HG03432 (cell line): Measurements from ENCODE around the gene ABCC5.

Experiments
- ATAC-seq: cut with Tn5 transposase; IDR thresholded peaks from one replicate; pipeline ENCODE4 v1.9.1; 2021; ENCODE audit warnings: mild to moderate bottlenecking, moderate library complexity; ENCODE audit not compliant: unreplicated experiment

ABCC5 gene

DNA sequence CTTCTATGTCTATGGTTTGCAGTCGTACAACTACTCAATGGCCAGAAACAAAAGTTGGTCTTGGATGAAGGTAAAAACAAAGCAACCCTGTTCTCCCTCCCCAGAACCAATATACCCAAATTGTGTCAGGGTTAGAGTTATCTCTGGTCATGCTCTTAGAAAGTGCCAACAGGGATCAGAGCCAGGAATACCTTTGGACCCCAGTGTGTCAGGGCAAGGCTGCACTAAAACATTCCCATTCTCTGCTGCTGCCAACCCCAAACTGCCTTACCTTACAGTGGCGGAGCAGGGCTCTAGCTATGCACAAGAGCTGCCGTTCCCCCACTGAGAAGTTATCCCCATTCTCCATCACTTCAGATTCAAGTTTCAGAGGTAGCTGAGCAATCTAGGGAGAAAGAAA lies 90.6 kb downstream of the ABCC5 start:
- ATAC-seq, result no peak

DNA sequence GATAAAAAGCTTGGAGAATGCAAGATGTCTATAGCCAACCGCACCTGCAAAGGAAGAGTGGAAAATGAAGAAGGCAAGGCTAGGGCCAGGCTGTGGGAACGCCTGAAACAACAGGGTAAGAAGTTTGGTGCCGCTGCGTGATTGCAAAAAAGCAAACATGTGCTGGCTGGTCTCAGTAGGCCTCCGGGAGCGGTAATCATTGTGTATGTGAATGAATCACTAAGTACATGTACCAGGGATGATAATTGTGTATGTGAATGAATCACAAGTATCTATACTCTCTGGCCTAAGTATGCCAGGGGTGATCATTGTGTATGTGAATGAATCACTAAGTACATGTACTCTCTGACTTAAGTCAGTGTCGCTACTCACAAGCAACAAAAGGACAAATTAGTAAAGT lies 92.7 kb downstream of the ABCC5 start:
- ATAC-seq, result no peak

DNA sequence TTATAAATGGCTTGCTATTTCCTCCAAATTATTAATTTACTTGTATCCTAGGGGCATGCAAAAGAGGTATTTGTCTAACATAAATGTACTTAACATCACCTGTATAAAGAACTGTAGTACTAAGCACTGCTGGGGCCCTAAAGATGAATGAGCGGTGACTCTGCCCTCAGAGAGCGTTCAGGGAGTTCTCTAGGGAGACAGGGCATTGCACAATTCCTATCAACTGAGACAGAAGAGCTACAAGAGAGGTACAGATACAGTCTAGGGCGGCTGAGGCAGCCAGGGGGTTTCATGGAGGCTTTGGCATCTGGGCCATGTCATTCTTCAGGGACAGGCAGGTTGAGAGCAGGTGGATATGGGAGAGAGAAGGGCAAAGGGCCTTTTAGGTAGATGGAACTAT lies 93.1 kb downstream of the ABCC5 start:
- ATAC-seq, result no peak

DNA sequence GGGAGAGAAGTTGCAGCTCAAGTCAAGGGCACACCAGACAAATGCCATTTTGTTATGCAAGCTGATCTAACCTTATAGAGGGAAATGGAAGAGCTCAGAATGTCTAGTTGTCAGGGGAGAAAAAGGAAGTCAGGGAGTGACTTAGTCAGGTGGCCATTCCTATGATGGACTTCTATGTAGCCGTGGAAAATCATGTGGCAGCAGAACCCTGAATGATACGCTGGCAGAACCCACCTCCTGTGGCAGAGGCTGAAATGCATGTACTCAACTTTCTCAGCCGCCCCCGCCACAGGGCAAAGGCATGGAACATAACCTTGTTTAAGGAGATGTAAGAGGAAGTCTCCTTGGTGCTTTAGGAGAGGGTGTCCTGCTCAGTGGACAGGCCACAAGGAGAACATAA lies 95.3 kb downstream of the ABCC5 start:
- ATAC-seq, result no peak

DNA sequence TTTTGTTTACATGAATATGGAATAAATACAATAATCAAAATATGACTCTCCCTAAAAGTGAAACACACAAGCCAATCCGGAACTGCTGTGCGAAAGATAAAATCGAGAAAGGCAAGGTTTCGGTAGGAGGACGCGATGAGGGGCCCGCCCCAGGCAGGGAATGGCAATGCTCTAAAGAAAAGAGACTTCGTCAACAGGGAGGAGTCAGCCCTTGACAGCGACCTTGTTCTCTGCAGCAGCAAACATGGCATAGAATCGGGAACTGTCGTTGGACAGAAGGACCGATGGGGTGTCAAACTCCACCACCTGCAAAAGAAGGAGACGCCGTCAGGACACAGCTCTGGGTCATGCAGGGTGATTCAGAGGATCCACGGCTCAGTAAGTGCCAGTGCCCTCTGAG lies 96.6 kb downstream of the ABCC5 start:
- no peak for ATAC-seq

DNA sequence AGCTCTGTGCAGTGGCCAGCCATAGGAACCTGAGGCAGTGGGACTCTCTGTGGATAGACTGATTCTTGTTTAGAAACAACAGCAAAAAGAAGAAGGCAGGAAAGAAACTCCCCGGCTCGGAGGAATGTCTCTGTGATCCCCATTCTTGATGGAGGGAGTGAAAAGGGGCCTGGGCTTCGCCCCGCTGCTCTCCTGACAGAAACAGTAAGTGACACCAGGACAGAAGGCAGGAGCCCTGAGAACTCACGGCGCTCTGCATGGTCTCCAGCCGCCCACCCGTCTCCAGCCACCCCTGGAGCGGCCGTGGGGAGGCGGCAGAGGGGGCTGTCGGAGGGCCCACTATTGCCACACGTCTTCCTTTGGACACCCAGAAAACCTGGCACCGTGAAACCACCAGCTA lies 97.3 kb downstream of the ABCC5 start:
- ATAC-seq, result no peak

DNA sequence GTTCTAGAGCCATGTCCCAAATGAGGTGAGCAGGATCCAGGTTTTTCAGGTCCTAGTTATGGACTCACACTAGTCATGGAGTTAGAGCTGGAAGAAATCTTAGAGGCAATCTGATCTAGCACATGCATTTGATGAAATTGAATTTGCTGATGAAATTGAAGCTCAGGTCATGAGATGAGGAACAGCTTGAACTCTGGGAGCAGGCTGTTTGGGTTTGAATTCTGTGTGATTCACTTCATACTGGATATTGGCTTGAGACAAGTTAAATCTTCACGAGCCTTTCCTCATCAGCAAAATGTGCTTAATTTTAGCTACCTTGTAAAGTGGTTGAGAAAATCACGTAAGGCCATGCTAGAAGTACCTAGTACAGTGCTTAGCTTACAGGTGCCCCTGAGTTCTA lies 99.5 kb downstream of the ABCC5 start:
- no peak for ATAC-seq

DNA sequence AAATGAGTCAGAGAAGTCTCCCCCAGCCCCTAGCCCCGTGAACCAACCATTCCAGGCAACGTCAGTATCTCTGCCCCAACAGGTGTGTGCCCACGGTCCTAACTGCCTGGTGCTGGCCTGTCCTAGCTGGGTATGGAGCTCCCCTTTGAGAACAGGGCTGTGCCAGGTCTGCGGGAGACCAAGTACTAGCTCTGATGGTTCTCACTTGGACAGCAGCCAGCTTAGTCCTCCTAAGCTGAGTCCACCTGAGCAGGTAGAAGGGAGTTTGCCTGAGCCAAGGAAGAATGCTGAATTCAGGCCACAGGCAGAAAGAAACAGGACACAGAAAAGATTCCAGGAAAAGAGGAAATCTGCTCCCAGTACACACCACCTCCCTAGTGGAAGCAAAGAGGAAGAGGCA lies 99.9 kb downstream of the ABCC5 start:
- no peak for ATAC-seq

DNA sequence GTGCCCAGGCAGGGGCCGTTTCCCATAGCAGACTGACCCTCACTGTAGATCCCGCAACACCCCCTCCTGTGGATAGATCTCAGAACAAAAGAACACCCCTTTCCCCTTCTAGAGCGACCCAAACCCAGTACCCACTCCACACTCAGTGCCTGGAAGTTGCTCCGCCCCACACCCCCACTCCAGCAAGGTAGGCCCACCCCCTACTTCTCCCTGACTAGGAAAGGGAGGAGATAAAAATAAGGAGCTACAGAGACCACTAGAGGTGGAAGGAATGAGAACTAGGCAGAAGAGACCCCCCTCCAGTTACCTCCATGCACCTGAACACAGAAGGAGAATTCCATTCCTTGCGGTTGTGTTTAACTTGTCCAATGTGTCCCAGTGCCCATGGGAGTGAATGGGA lies 102.8 kb downstream of the ABCC5 start:
- ATAC-seq, result no peak

DNA sequence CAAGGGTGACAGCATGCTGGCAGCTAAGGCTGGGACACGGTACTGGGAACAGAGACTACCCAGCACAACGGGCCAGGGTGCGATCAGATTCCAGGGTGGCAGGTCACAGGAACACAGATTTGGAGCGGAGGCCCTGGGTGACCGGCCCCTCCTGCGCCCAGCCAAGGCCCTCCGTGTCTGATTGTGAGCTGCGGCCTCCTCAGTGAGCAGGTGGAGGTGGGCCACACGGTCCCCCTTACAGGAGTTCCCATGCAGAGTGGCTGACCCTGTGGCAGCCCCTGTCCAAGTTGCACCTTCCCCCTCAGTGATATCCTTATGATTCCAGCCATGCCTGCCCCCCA lies 104.1 kb downstream of the ABCC5 start:
- no peak for ATAC-seq

DNA sequence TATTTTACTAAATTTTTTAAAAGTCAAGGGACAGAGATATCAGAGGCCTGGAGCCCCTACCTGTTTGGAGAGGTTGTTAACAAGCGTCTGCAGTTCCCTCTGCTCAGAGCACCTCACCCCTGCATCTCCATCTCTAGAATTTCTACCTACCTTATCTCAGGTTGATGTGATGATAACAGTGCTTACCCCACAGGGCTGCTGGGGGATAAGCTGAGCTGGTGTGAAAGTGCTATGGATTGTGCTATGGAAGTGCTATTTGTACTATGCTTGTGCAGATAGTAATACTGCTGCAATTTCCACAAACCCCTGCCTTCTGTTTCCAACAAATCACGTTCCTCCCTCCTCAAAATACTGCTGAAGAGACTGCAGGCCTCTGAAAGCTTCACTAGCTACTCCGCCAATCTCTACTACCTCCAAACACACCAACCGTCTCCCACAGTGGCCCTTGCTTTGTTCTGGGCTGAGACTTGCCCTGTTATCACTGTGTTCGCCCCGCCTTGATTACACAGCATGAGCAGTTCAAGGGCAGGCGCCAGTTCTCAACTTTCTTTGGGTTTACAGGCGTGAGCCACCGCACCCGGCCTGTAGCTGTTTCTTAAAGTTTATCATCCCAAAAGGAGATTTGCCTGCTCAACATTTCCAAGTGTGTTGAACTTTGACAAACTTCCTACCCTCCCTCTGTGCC lies 104.6 kb downstream of the ABCC5 start:
- ATAC-seq, result no peak

DNA sequence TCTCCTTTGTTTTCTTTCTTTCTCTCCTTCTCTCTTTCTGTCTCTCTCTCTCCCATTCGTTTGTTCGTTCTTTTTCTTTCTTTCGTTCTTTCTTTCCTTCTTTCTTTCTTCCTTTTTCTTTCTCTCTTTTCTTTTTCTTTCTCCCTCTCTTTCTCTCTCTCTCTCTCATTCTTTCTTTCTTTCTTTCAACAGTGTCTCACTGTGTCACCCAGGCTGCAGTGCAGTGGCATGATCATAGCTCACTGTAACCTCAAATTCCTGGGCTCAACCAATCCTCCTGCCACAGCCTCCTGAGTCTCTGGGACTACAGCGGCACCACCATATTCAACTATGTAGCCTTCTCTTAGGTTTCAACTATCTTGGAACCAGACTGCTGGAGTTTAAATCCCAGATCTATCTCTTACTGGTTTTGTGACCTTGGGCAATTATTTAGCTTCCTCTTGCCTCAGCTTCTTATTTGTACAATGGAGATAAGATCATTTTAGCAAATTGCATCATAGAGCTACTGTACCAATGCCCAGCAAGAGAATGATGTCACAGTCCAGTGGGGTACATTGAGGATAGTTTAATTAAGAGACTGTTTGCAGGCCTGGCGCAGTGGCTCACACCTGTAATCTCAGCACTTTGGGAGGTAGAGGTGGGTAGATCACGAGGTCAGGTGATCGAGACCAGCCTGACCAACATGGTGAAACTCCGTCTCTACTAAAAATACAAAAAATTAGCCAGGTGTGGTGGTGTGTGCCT lies 105.7 kb downstream of the ABCC5 start:
- ATAC-seq, result no peak

DNA sequence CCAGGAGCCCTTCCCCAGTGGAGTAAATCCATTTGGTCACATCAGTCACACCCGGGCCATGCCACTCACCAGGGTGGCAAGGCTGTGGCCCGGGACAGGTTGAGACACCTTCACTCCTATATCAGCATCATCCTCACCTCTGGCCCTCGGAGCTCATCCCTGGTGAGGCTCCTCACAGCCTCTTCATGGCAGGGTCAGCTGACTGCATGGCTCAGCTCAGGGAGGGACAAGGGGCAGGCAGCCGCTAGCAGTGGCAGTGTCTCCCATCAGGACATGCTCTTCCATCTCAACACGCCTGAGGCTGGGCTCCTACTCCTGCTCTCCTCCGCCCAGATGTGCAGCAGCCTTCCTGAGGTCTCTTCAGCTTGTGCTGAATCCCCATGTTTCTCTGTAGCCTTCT lies 106.6 kb downstream of the ABCC5 start:
- no peak for ATAC-seq

DNA sequence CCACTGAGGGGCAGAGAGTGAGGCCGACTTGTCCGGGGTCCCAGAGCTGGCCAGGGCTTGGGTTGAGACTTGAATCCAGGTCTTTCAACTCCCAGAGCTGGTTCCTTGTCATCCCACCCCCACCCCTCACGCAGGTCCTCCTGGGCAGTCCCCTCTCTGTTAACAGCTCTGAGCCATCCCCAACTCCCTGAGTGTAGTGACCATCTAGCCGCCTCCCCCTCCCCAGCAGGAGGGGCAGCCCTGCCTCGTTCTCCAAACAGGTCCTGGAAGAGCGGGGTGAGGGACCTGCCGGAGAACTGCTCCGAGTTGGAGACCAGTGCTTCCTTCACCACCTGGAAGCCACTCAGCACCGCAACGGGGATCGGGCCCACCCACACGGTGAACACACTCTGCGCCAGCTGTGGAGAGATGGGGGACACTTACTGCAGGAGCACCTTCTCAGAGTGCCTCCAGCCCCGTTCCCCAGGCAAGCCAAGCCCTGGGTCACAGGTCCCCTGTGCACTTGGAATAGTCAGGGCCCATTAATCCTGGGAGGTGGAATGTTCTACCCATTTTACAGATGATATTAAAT lies 108.6 kb downstream of the ABCC5 start:
- ATAC-seq, result no peak

DNA sequence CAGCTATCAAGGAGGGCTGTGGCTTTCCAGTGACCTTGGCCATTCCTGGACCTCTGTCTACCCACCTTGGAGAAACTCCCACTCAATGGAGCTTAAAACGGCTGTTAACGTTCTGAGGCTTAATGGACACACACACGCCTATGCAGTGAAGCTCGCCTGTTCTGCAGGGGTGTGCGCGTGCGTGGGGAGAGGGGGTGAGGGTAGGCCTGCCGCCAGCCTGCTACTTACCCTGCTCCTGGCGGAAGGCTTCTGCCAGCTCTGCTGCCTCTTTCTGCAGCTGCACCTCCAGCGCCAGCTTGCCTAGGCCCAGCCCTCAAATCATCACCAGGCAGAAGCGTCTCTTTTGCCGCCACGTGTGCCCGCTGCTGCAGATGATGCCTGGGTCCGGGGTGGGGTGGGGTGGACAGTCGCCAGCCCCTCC lies 109.8 kb downstream of the ABCC5 start:
- no peak for ATAC-seq

DNA sequence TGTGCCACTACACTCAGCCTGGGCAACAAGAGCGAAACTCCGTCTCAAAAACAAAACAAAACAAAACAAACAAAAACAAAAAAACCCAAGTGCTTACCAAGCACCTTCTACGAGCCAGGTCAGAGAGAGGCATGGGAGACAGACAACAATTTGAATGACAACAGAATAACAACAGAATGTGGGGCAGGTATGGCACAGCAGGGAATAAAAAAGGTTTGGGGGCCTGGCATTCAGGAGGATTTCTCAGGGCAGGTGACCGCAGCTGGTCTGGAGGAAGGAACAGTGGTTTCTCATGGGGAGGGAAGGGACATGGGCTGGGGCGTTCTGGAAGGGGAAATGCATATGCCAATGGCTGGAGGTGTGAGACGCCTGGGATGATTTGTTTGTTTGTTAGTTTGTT lies 110.5 kb downstream of the ABCC5 start:
- no peak for ATAC-seq

DNA sequence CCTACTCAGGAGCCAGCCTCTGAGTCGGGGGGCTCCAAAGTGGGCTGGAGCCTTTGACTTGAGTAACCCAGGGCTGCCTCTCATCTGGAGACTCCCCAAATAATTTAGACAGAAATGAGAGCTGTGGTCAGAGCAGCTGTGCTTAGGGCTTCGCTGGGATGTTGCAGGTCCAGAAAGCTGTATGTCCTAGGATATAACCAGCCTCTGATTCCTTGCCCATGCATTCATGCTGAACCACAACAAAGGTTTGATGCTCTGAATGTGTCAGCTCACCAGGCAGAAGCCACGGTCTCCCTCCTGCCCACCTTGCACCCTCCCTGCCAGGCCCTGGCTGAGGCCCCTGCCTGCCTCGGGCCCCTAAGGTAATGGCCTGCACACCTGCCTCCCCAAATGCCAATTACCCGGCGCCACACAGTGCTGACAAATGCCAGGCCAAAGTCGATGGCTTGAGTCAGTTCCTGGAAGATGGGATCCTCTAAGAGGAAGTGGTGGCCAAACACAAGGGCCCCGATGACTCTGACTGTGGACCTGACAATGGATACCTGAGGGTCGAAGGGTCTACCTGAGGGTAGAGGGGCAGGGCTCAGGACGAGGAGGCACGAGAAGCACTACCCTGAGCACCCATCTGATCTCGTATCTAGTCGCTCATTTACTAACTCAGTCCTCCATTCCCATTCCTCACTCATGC lies 111.3 kb downstream of the ABCC5 start:
- no peak for ATAC-seq

DNA sequence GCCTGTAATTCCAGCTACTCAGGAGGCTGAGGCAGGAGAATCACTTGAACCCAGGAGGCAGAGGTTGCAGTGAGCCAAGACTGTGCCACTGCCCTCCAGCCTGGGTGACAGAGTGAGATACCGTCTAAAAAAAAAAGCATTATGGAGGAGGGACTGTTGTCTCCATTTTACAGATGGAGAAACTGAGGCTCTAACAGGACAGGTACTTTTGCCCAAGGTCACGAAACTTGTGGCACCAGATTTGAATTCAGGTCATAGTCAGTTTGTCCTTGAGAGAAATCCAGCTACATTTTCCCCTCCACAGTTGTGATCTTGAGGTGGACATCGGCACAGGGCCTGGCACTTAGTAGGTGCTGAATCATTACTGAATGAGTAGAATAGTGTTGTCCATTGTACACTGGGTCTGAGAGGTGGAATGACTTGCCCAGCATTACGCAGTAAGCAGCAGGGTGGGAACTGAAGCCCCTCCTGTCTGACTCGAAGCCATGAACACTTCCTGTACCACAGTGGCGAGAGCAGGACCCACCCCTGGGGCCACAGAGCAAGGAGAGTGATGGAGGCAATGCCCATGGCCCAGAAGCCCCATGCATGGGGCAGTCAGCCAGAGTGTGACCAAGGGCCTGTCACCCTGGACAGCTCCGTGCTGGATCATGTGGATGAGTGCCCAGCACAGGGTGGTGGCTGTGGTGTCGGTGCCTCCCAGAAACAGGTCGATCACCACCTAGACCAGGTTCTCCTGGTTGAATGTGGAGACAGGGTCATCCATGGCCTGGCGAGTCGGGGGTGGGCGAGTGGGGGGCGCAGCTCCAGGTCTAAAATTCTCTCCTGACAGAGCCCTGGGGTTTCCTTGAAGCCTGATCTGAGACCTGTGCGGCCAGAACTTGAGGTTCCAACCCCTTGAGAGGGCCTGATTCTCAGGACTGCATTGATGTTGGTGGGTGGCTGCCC lies 112.6 kb downstream of the ABCC5 start:
- no peak for ATAC-seq

DNA sequence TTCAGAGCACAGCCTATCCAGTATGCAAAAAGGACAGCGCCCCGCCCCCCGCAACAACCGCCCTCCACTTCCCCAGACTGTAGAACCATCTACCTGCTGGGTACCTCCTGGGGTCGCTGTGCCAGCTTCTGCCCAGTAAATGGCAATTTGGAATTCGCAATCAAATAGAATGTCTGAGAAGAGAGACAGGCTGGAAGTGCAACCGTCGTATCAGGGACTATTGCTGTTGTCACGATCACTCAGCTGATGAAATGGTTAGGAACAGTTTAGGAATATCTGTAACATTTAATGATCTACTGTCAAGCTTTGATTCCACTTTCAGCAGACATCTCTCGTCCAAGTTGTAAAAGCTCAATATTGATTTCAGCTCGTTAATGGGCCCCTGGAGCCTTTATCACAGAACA lies 119.7 kb downstream of the ABCC5 start:
- ATAC-seq, result no peak

DNA sequence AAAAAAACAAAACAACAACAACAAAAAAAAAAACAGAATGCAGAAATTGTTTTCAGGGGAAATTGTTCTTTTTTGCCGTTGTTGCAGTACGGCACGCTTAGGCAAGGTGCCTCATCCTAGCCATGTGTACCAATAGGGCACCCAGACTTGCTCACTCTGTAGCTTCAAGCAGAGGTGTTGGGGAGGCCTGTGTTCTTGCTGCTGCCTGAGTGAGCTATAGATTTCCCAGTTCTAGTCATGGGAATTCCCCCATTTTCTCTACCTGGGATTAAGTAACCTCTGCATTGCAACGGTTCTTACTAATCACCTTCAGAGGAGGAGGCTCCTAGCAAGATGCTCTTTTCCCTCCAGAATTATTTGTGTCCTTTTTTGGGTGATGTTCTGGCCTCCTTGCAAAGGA lies 120.1 kb downstream of the ABCC5 start:
- ATAC-seq, result no peak

DNA sequence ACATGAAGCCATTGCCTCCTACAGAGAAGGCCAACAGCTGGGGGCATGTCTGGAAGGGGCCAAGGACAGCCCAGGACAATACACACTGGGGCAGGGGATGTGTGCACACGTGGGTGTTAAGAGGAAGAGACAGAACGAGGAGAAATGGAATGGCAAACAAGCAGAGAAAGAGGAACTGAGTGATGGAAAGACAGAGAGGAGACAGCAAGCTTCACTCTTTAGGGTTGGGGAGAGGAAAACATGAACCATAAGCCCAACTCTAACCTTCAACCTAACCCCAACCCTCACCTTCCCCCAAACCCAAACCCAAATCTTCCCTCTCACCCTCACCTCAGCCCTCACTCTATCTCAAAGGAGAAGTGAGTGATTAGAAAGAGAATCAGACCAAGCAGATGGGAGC lies 121.1 kb downstream of the ABCC5 start:
- no peak for ATAC-seq
